ES-I3 (cell line): ENCODE results near the gene CCDC188.

Experiments used
- H3K36me3 ChIP-seq: 2 replicates; pipeline ENCODE4 v1.6.1; 2013; ENCODE audit warnings: mild to moderate bottlenecking, low read length, control low read depth, moderate library complexity; ENCODE audit not compliant: insufficient read depth
- H3K4me1 ChIP-seq: 2 replicates; pipeline ENCODE4 v1.6.1; 2013; ENCODE audit warnings: mild to moderate bottlenecking, control low read depth, low read length; ENCODE audit not compliant: insufficient read depth
- H3K9ac ChIP-seq: 2 replicates; pipeline ENCODE4 v1.6.1; 2013; ENCODE audit warnings: low read depth, mild to moderate bottlenecking, low read length, moderate library complexity
- H3K9me3 ChIP-seq: 2 replicates; pipeline ENCODE4 v1.6.1; 2013; ENCODE audit warnings: mild to moderate bottlenecking, low read length, moderate library complexity; ENCODE audit not compliant: control insufficient read depth, insufficient read depth

The CCDC188 gene

GRCh38 chr22:20179455-20180244 is 28.8 kb upstream of the CCDC188 start:
- Histone ChIP-seq H3K9me3 (no peaks in the 10 kb centered on the region), H3K4me1 (no peaks in the 10 kb centered on the region), H3K36me3 (no peaks in the 10 kb centered on the region), H3K9ac (no peak overlapping the region)

- H3K9me3 ChIP-seq: no peaks in the 10 kb centered on the region
- no peak overlapping the region for H3K9ac ChIP-seq
- no peaks in the 10 kb centered on the region for H3K36me3 ChIP-seq
- no peaks in the 10 kb centered on the region for H3K4me1 ChIP-seq
Measured at GRCh38 chr22:20178915-20179227, 28.0 kb upstream of the CCDC188 start.

- Histone ChIP-seq H3K9me3 (no peaks in the 10 kb centered on the region), H3K36me3 (no peaks in the 10 kb centered on the region), H3K9ac (no peak overlapping the region), H3K4me1 (no peaks in the 10 kb centered on the region)
Measured at GRCh38 chr22:20178075-20178914, 27.4 kb upstream of the CCDC188 start.

- Histone ChIP-seq H3K9ac (no peak overlapping the region), H3K36me3 (no peaks in the 10 kb centered on the region), H3K4me1 (no peaks in the 10 kb centered on the region), H3K9me3 (no peaks in the 10 kb centered on the region)
Measured at GRCh38 chr22:20177217-20177911, 26.5 kb upstream of the CCDC188 start.

- no peaks in the 10 kb centered on the region for H3K36me3 ChIP-seq
- no peak overlapping the region for H3K9ac ChIP-seq
- no peaks in the 10 kb centered on the region for H3K9me3 ChIP-seq
- no peaks in the 10 kb centered on the region for H3K4me1 ChIP-seq
Measured at GRCh38 chr22:20176421-20177085, 25.7 kb upstream of the CCDC188 start.

- H3K9ac ChIP-seq: no peak overlapping the region
- no peaks in the 10 kb centered on the region for H3K4me1 ChIP-seq
- H3K36me3 ChIP-seq: no peaks in the 10 kb centered on the region
- no peaks in the 10 kb centered on the region for H3K9me3 ChIP-seq
Measured at GRCh38 chr22:20175597-20175900, 24.7 kb upstream of the CCDC188 start.

- Histone ChIP-seq H3K9me3 (no peaks in the 10 kb centered on the region), H3K9ac (no peak overlapping the region), H3K4me1 (no peaks in the 10 kb centered on the region), H3K36me3 (no peaks in the 10 kb centered on the region)
Measured at GRCh38 chr22:20174785-20175596, 24.1 kb upstream of the CCDC188 start.

GRCh38 chr22:20173772-20174171 is 22.9 kb upstream of the CCDC188 start:
- H3K4me1 ChIP-seq: no peaks in the 10 kb centered on the region
- H3K9me3 ChIP-seq: no peaks in the 10 kb centered on the region
- no peak overlapping the region for H3K9ac ChIP-seq
- H3K36me3 ChIP-seq: no peaks in the 10 kb centered on the region

- Histone ChIP-seq H3K9me3 (no peaks in the 10 kb centered on the region), H3K36me3 (no peaks in the 10 kb centered on the region), H3K9ac (no peak overlapping the region), H3K4me1 (no peaks in the 10 kb centered on the region)
Measured at GRCh38 chr22:20173246-20173645, 22.4 kb upstream of the CCDC188 start.

- no peaks in the 10 kb centered on the region for H3K36me3 ChIP-seq
- no peak overlapping the region for H3K9ac ChIP-seq
- H3K4me1 ChIP-seq: no peaks in the 10 kb centered on the region
- no peaks in the 10 kb centered on the region for H3K9me3 ChIP-seq
Measured at GRCh38 chr22:20172141-20172613, 21.3 kb upstream of the CCDC188 start.

- Histone ChIP-seq H3K9me3 (no peaks in the 10 kb centered on the region), H3K36me3 (no peaks in the 10 kb centered on the region), H3K4me1 (no peaks in the 10 kb centered on the region), H3K9ac (no peak overlapping the region)
Measured at GRCh38 chr22:20171288-20172140, 20.7 kb upstream of the CCDC188 start.

GRCh38 chr22:20170170-20170569 is 19.3 kb upstream of the CCDC188 start:
- no peaks in the 10 kb centered on the region for H3K9me3 ChIP-seq

GRCh38 chr22:20169253-20169822 is 18.5 kb upstream of the CCDC188 start:
- Histone ChIP-seq H3K9me3 (no peaks in the 10 kb centered on the region), H3K4me1 (no peaks in the 10 kb centered on the region), H3K9ac (no peak overlapping the region), H3K36me3 (no peaks in the 10 kb centered on the region)

More at GRCh38 chr22:20170170-20170569, 19.3 kb upstream of the CCDC188 start:
- Histone ChIP-seq H3K4me1 (no peaks in the 10 kb centered on the region), H3K36me3 (no peaks in the 10 kb centered on the region), H3K9ac (no peak overlapping the region)
